H9 (cell line): ENCODE data around the gene AFAP1L1. TPM values are rescaled to one million over a fixed set of nuclear protein-coding genes. Genes with fewer than 3 reads are reported as not detected.

Experiments
- DNase-seq: peaks from one replicate; pipeline ENCODE4 v3.0.0-alpha.2; 2017
- H2AFZ ChIP-seq: one replicate; pipeline ENCODE4 v1.6.1; 2013; ENCODE audit warnings: mild to moderate bottlenecking, low read length, control low read depth, moderate library complexity
- H2AK5ac ChIP-seq: 2 replicates; pipeline ENCODE4 v1.6.1; 2013; ENCODE audit warnings: low read length, control low read depth, mixed read lengths; ENCODE audit not compliant: insufficient read length
- H2BK120ac ChIP-seq: one replicate; pipeline ENCODE4 v1.6.1; 2013; ENCODE audit warnings: low read depth, mild to moderate bottlenecking, low read length, control low read depth, inconsistent platforms; ENCODE audit not compliant: poor library complexity, severe bottlenecking
- H2BK12ac ChIP-seq: 2 replicates; pipeline ENCODE4 v1.6.1; 2013; ENCODE audit warnings: low read length, control low read depth, mixed read lengths, low read depth; ENCODE audit not compliant: insufficient read length
- H2BK15ac ChIP-seq: 2 replicates; pipeline ENCODE4 v1.6.1; 2013; ENCODE audit warnings: low read depth, low read length, control low read depth
- H2BK20ac ChIP-seq: one replicate; pipeline ENCODE4 v1.6.1; 2013; ENCODE audit warnings: low read depth, mild to moderate bottlenecking, low read length, control low read depth, inconsistent platforms; ENCODE audit not compliant: poor library complexity, severe bottlenecking
- H2BK5ac ChIP-seq: 2 replicates; pipeline ENCODE4 v1.6.1; 2013; ENCODE audit warnings: low read length, control low read depth, mixed read lengths; ENCODE audit not compliant: insufficient read length
- H3K14ac ChIP-seq: 2 replicates; pipeline ENCODE4 v1.6.1; 2013; ENCODE audit warnings: low read length, control low read depth; ENCODE audit not compliant: insufficient read depth
- H3K18ac ChIP-seq: 2 replicates; pipeline ENCODE4 v1.6.1; 2013; ENCODE audit warnings: low read depth, mild to moderate bottlenecking, mixed read lengths, low read length, control low read depth; ENCODE audit not compliant: insufficient read length
- H3K23ac ChIP-seq: 2 replicates; pipeline ENCODE4 v1.6.1; 2013; ENCODE audit warnings: low read length, control low read depth, mixed read lengths, low read depth; ENCODE audit not compliant: insufficient read length
- H3K23me2 ChIP-seq: 2 replicates; pipeline ENCODE4 v1.6.1; 2013; ENCODE audit warnings: low read depth, mild to moderate bottlenecking, mixed read lengths, low read length, control low read depth; ENCODE audit not compliant: insufficient read length, poor library complexity, severe bottlenecking
- H3K27ac ChIP-seq: 2 replicates; pipeline ENCODE4 v1.5.1; 2013; ENCODE audit warnings: low read length, control low read depth, mixed read lengths, low read depth; ENCODE audit not compliant: insufficient read length
- H3K27me3 ChIP-seq: 2 replicates; pipeline ENCODE4 v1.6.1; 2013; ENCODE audit warnings: low read length, control low read depth, inconsistent platforms; ENCODE audit not compliant: insufficient read depth
- H3K4ac ChIP-seq: 2 replicates; pipeline ENCODE4 v1.6.1; 2013; ENCODE audit warnings: low read depth, mild to moderate bottlenecking, control low read depth, inconsistent platforms, low read length, moderate library complexity
- H3K4me1 ChIP-seq: 2 replicates; pipeline ENCODE4 v1.6.1; 2013; ENCODE audit warnings: low read length, control low read depth, inconsistent platforms; ENCODE audit not compliant: insufficient read depth
- H3K4me2 ChIP-seq: 2 replicates; pipeline ENCODE4 v1.6.1; 2013; ENCODE audit warnings: low read length, control low read depth, mixed read lengths; ENCODE audit not compliant: insufficient read length, insufficient read depth
- H3K56ac ChIP-seq: 2 replicates; pipeline ENCODE4 v1.6.1; 2013; ENCODE audit warnings: low read depth, mild to moderate bottlenecking, mixed read lengths, low read length, control low read depth; ENCODE audit not compliant: insufficient read length
- H3K79me1 ChIP-seq: 2 replicates; pipeline ENCODE4 v1.6.1; 2013; ENCODE audit warnings: low read depth, mild to moderate bottlenecking, moderate library complexity, low read length, control low read depth, inconsistent platforms; ENCODE audit not compliant: insufficient read depth, poor library complexity, severe bottlenecking
- H3K79me2 ChIP-seq: 2 replicates; pipeline ENCODE4 v1.6.1; 2013; ENCODE audit warnings: low read length, control low read depth, inconsistent platforms; ENCODE audit not compliant: insufficient read depth
- H3K9ac ChIP-seq: 2 replicates; pipeline ENCODE4 v1.6.1; 2013; ENCODE audit warnings: low read length, control low read depth, mixed read lengths; ENCODE audit not compliant: insufficient read length; ENCODE audit errors: extremely low read depth
- H3K9me3 ChIP-seq: one replicate; pipeline ENCODE4 v1.6.1; 2013; ENCODE audit warnings: low read depth, low read length, inconsistent platforms; ENCODE audit not compliant: control insufficient read depth
- H3T11ph ChIP-seq: one replicate; pipeline ENCODE4 v1.6.1; 2013; ENCODE audit warnings: mild to moderate bottlenecking, low read length, control low read depth, inconsistent platforms
- H4K20me1 ChIP-seq: one replicate; pipeline ENCODE4 v1.6.1; 2013; ENCODE audit not compliant: control insufficient read depth, insufficient read length, insufficient read depth
- H4K5ac ChIP-seq: 2 replicates; pipeline ENCODE4 v1.6.1; 2013; ENCODE audit warnings: low read depth, mild to moderate bottlenecking, mixed read lengths, low read length, control low read depth; ENCODE audit not compliant: insufficient read length
- H4K8ac ChIP-seq: replicated peaks from 2 replicates; pipeline ENCODE4 v1.6.1; 2013; ENCODE audit warnings: low read length, control low read depth, mixed read lengths, low read depth; ENCODE audit not compliant: insufficient read length
- H4K91ac ChIP-seq: 2 replicates; pipeline ENCODE4 v1.6.1; 2013; ENCODE audit warnings: low read depth, mild to moderate bottlenecking, moderate library complexity, mixed read lengths, low read length, control low read depth; ENCODE audit not compliant: insufficient read length
- H3K27ac Mint-ChIP-seq, 3 experiments: 2 replicates in 2 of 3; 3 replicates in 1 of 3; pipeline ENCODE4 v1.8.0; 2020 to 2021; ENCODE audit warnings: mixed read lengths in 3 of 3, mild to moderate bottlenecking in 1 of 3, moderate library complexity in 1 of 3
- H3K27me3 Mint-ChIP-seq: 2 replicates; pipeline ENCODE4 v1.8.0; 2021; ENCODE audit warnings: low read depth, mild to moderate bottlenecking, moderate library complexity, mixed read lengths
- H3K36me3 Mint-ChIP-seq, 3 experiments: 2 replicates in 2 of 3; 3 replicates in 1 of 3; pipeline ENCODE4 v1.8.0; 2020 to 2021; ENCODE audit warnings: low read depth in 3 of 3, mixed read lengths in 3 of 3; ENCODE audit not compliant: insufficient read depth in 1 of 3
- H3K4me1 Mint-ChIP-seq, 2 experiments: 2 replicates each; pipeline ENCODE4 v1.8.0; 2020; ENCODE audit warnings: mixed read lengths in 2 of 2
- H3K4me3 Mint-ChIP-seq, 2 experiments: 2 replicates in 1 of 2; 3 replicates in 1 of 2; pipeline ENCODE4 v1.8.0; 2020 to 2021; ENCODE audit warnings: mild to moderate bottlenecking in 2 of 2, mixed read lengths in 2 of 2, moderate library complexity in 1 of 2
- H3K9me3 Mint-ChIP-seq, 2 experiments: 2 replicates in 1 of 2; 3 replicates in 1 of 2; pipeline ENCODE4 v1.8.0; 2020; ENCODE audit warnings: mild to moderate bottlenecking in 2 of 2, mixed read lengths in 2 of 2, moderate library complexity in 1 of 2
- CTCF ChIP-seq: fragments of 200-600 bp; sonication (generic); conservative IDR thresholded peaks from 3 replicates; pipeline ENCODE4 v1.8.0; 2021; ENCODE audit warnings: antibody characterized with exemption, mild to moderate bottlenecking
- WGBS: extraction: QIAGEN DNeasy Blood & Tissue Kit; methylation state at CpG from one replicate; pipeline ENCODE4 v1.1.7; 2013; ENCODE audit warnings: missing lambda C conversion rate, low lambda C conversion rate, mixed read lengths; ENCODE audit not compliant: insufficient read length; ENCODE audit errors: extremely low coverage; 5-methylcytosine and 5-hydroxymethylcytosine counted together
- total RNA-seq: library from RNA; stranded (reverse); gene quantifications from 2 replicates; pipeline ENCODE4 v1.2.1, GENCODE V29; 2021

Gene AFAP1L1
- total RNA-seq, 1 experiment from 2014 or later: 1.8 TPM

- Mint-ChIP-seq H3K9me3 (no peaks in the 10 kb centered on the region; a peak in 2 of 5 replicates), H3K36me3 (no peaks in the 10 kb centered on the region), H3K27ac (peak overlapping the region in 1 of 3 experiments; percentile 82; a peak in 1 of 7 replicates), H3K27me3 (no peaks in the 10 kb centered on the region), H3K4me3 (0 out of 5 replicates have a peak overlapping the region, but pooled peaks of 1 of the 2 experiments have one; percentile 46), H3K4me1 (peaks cover 15 to 21% of the 10 kb centered on the region in 2 experiments)
- Histone ChIP-seq H3K4ac (no peak overlapping the region), H3K14ac (no peak overlapping the region), H3K23me2 (no peaks in the 10 kb centered on the region), H2AFZ (no peak overlapping the region), H3K27ac (no peak overlapping the region), H3K4me2 (no peak overlapping the region), H3K9ac (no peak overlapping the region), H3K9me3 (no peaks in the 10 kb centered on the region), H2BK20ac (no peak overlapping the region), H3T11ph (no peak overlapping the region), H4K8ac (no peak overlapping the region), H3K27me3 (no peaks in the 10 kb centered on the region; the same call in 1 of the 2 replicates), H2BK15ac (no peak overlapping the region), H3K79me1 (no peaks in the 10 kb centered on the region), H2BK5ac (no peak overlapping the region), H3K56ac (no peak overlapping the region), H4K20me1 (no peaks in the 10 kb centered on the region), H3K18ac (no peak overlapping the region), H4K91ac (no peak overlapping the region), H2BK12ac (no peak overlapping the region), H3K23ac (no peak overlapping the region), H2AK5ac (no peak overlapping the region), H3K79me2 (no peaks in the 10 kb centered on the region), H2BK120ac (no peak overlapping the region), H4K5ac (no peak overlapping the region), H3K4me1 (no peaks in the 10 kb centered on the region)
- WGBS: no CpG with 5 or more reads among the region's 8 CpGs
- DNase-seq: no peak
- no peak for TF ChIP-seq CTCF
These were observed 109.8 kb downstream of the AFAP1L1 start for GRCh38 chr5:149381261-149381985.
